ENCODE results near the gene DPP10. TPM values are rescaled to one million over a fixed set of nuclear protein-coding genes. Genes with fewer than 3 reads are reported as not detected.

Gene DPP10
- total RNA-seq, 4 donors from 2014 or later: 0.09 to 4.0 (median 0.38) TPM; not detected in 1

DNA sequence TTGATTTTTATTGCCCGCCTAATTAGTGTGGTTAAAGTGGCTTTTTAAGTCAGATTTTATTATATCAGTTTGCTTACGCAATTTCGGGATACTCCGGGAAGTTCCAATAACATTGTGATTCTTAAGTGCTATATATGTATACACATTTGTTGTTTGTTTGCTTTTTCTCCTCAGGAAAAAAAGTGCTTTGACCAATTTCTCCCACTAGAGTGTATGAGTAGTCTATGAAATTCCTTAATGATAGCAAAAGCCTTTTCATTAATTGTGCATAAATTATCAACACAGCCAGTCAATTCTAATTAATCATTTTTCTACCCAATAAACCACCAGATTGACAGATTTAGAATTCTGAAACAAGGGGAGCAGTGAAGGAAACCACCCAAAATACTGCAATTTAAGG, 172.2 kb downstream of the DPP10 start:
- WGBS, 2 donors: 60 to 72% methylated on average over 4 of the region's 4 CpGs
- no peak for TF ChIP-seq POLR2A (IDR thresholded peaks at IDR 0.05)
- TF ChIP-seq, protein P1, sequence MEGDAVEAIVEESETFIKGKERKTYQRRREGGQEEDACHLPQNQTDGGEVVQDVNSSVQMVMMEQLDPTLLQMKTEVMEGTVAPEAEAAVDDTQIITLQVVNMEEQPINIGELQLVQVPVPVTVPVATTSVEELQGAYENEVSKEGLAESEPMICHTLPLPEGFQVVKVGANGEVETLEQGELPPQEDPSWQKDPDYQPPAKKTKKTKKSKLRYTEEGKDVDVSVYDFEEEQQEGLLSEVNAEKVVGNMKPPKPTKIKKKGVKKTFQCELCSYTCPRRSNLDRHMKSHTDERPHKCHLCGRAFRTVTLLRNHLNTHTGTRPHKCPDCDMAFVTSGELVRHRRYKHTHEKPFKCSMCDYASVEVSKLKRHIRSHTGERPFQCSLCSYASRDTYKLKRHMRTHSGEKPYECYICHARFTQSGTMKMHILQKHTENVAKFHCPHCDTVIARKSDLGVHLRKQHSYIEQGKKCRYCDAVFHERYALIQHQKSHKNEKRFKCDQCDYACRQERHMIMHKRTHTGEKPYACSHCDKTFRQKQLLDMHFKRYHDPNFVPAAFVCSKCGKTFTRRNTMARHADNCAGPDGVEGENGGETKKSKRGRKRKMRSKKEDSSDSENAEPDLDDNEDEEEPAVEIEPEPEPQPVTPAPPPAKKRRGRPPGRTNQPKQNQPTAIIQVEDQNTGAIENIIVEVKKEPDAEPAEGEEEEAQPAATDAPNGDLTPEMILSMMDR (IDR thresholded peaks at IDR 0.05): no peak
- no peak overlapping the region for H3K4me3 ChIP-seq
- H3K27me3 ChIP-seq: no peaks in the 10 kb centered on the region
- intact Hi-C loops (cut with DNase I): no loop called here
- H3K27ac ChIP-seq: no peak overlapping the region
- no peaks in the 10 kb centered on the region for H3K36me3 ChIP-seq
- peaks cover 0 to 12% (median 0%) of the 10 kb centered on the region in 3 donors for H3K4me1 ChIP-seq
- no peaks in the 10 kb centered on the region for H3K9me3 ChIP-seq
- no peak for DNase-seq

DNA sequence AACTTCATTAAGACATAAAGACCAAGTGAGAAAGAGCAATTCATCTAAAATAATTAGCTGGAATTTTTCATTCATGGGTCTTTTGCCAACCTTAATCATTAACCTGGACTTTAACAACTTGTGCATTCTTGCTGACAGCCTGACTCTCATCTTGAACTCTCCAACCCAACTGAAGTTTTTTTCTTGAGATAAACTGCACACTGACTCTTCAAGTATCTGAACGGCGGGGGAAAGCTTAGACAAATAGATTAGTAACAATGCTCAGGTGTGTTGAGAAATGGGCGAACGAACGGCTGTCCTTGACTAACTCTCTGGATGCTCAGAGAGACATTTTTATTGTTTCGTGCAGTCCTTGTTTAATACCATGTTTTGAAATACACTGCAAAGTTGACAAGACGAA, 186.0 kb downstream of the DPP10 start:
- Histone ChIP-seq H3K4me1 (no peaks in the 10 kb centered on the region), H3K4me3 (no peak overlapping the region), H3K36me3 (no peaks in the 10 kb centered on the region), H3K27ac (no peak overlapping the region), H3K9me3 (no peaks in the 10 kb centered on the region), H3K27me3 (no peaks in the 10 kb centered on the region)
- intact Hi-C loops (cut with DNase I): no loop called here
- TF ChIP-seq, protein P1 (IDR thresholded peaks at IDR 0.05): no peak
- no peak for TF ChIP-seq POLR2A (IDR thresholded peaks at IDR 0.05)
- WGBS, 2 donors: 55 to 64% methylated on average over 7 of the region's 7 CpGs
- no peak for DNase-seq

DNA sequence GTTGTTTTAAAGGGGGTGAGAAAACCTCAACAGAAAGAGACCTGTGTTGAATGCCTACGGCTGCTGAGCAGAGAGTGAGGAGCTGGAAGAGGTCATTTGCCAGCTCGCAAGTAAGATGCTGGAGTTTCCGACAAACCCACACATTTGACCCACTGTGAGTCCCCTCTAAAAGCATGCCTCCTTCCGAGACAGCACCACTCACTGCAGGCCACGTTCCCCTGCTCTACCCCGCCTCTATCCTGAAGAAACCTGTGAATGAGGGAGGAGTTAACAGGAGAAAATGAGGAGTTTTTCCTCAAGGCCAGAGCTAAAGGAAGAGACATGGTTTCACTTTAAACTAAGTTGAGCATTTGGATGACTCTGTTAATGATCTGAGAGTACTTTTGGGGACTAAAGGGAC, 188.7 kb downstream of the DPP10 start:
- H3K9me3 ChIP-seq: no peaks in the 10 kb centered on the region
- H3K27me3 ChIP-seq: no peaks in the 10 kb centered on the region
- intact Hi-C loops (cut with DNase I): no loop called here
- TF ChIP-seq, protein P1 (IDR thresholded peaks at IDR 0.05): no peak
- TF ChIP-seq POLR2A (IDR thresholded peaks at IDR 0.05): no peak
- 67 to 71% methylated on average over 6 of the region's 6 CpGs for WGBS, 2 donors
- DNase-seq: no peak
- H3K36me3 ChIP-seq: no peaks in the 10 kb centered on the region
- no peak overlapping the region for H3K27ac ChIP-seq
- H3K4me3 ChIP-seq: no peak overlapping the region
- no peaks in the 10 kb centered on the region for H3K4me1 ChIP-seq

DNA sequence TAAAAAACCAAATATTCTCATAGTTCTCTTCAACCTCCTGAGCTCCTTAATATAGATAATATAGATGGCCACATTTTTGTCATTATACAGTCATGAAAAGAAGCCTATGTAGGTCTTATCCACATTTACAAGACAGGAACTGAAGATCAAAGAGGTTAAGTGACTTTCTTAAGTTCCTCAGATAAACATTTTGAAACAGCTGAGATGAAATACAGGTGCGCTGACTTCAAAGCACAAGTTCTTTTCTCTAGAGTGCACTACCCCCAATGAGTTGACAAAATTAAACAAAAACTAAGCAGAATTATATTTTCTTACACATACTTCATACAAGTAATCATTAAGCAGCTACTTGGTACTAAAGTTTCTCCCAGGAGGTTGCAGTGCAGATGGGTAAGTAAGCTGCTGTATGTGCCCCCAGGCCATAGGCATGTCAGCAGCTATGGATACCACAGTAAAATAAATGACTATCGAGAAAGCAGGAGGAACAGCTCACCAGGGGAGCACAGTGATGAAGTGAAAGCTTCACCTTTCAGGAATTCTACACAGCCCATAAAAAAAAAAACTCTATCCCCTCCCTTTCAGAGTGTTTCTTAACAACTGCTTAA, 199.8 kb downstream of the DPP10 start:
- intact Hi-C loops (cut with DNase I): no loop called here
- WGBS, 2 donors: 21 to 41% methylated on average over 2 of the region's 2 CpGs

DNA sequence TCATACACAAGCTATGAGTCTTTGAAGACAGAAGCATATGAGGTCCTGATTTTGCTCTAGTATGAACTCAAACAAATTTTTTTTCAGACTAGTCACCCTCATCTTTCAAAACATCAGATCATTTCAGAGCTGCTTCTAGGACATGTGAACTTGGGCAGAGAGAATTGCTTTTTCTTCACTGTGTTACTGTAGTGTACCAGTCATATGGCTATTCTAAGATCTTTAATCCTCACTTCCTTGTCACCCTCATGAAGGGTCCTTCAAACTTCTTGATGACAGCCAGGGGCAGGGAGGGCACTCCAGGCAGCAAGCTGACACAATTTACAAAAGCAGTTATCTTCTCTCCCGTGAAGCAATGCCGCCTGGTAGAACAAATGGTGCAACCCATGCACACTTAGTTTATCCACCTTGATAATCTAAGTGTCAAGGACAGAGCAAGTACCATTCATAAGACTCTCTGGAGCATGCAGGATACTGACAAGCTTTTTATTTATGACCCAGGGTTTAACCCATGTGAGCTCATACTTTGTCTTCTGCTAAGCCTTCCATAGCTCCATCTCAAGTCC, 200.6 kb downstream of the DPP10 start:
- 36 to 50% methylated on average over 2 of the region's 2 CpGs for WGBS, 2 donors
- no peak overlapping the region for H3K4me3 ChIP-seq
- no peaks in the 10 kb centered on the region for H3K4me1 ChIP-seq
- intact Hi-C loops (cut with DNase I): no loop called here
- no peak for TF ChIP-seq POLR2A (IDR thresholded peaks at IDR 0.05)
- TF ChIP-seq, protein P1 (IDR thresholded peaks at IDR 0.05): no peak
- H3K27me3 ChIP-seq: no peaks in the 10 kb centered on the region
- no peaks in the 10 kb centered on the region for H3K36me3 ChIP-seq
- no peak for DNase-seq
- no peaks in the 10 kb centered on the region for H3K9me3 ChIP-seq
- no peak overlapping the region for H3K27ac ChIP-seq

More for the DNA sequence above, 199.8 kb downstream of the DPP10 start:
- no peaks in the 10 kb centered on the region for H3K27me3 ChIP-seq
- no peak for DNase-seq
- H3K4me3 ChIP-seq: no peak overlapping the region
- no peaks in the 10 kb centered on the region for H3K4me1 ChIP-seq
- H3K9me3 ChIP-seq: no peaks in the 10 kb centered on the region
- no peaks in the 10 kb centered on the region for H3K36me3 ChIP-seq
- no peak for TF ChIP-seq POLR2A (IDR thresholded peaks at IDR 0.05)
- TF ChIP-seq, protein P1 (IDR thresholded peaks at IDR 0.05): no peak
- no peak overlapping the region for H3K27ac ChIP-seq

Data from esophagus squamous epithelium (tissue), 5 donors.